Measurements from ENCODE around the gene SCAMP2.

SCAMP2 gene

DNA sequence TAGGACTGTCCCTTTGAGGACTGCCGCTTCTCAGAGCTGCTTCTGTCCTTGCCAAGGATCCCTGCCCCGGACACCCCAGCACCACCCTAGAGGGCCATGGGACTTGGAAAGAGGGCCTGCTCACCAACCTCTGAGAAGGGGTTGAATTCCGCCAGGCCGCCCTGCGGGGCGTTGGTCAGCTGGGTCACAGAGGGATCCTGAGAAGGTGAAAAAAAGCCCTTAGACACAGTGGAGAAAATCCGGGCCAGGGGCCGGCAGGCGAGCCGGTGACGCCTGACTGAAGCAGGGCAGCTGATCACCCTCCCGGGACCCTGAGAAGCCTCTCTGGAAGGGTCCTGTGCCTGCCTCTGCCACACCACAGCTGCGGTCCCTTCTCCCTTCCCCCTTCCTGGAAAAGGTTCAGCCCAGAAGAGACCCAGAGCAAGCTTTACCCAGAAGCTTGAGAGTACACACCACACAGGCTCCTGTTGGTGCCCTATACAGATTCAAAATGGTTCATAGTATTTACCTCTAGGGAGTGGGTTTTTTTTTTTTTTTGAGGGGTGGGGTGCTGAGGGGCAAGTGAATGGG lies 18.6 kb downstream of the SCAMP2 start:
- DNase-seq (ENCODE audit: extremely low spot score): no peak
- ChIA-PET POLR2A (interaction anchor here (1.2 to 1.4 kb wide), 2 partner anchors 10 to 12 kb away, joined by 3 to 4 read pairs; no protein-coding TSS in a partner anchor), CTCF (no interaction called here)
- no peak for TF ChIP-seq L3MBTL2 (conservative IDR thresholded peaks at IDR 0.05)
- no peak for TF ChIP-seq PKNOX1 (IDR thresholded peaks at IDR 0.05)
- no peak for TF ChIP-seq HDGF (IDR thresholded peaks at IDR 0.05; ENCODE audit: borderline replicate concordance)
- TF ChIP-seq LEF1 (IDR thresholded peaks at IDR 0.05; ENCODE audit: borderline replicate concordance): no peak

- no peak for TF ChIP-seq SP1 (IDR thresholded peaks at IDR 0.05)
- no peak for TF ChIP-seq ARNT (IDR thresholded peaks at IDR 0.05)
- no peak for TF ChIP-seq FOXA1 (IDR thresholded peaks at IDR 0.05)
- no peak for TF ChIP-seq FOXM1 (IDR thresholded peaks at IDR 0.05; ENCODE audit: borderline replicate concordance)
- no peak for TF ChIP-seq BHLHE40 (IDR thresholded peaks at IDR 0.05; ENCODE audit: borderline replicate concordance)
- TF ChIP-seq FOXK2 (IDR thresholded peaks at IDR 0.05): no peak
- TF ChIP-seq PKNOX1 (IDR thresholded peaks at IDR 0.05): no peak
- DNase-seq (ENCODE audit: extremely low spot score): no peak
- CTCF ChIA-PET: interaction anchor here (0.6 kb wide), 1 partner anchor 716 kb away, joined by 3 read pairs; no protein-coding TSS in a partner anchor
- POLR2A ChIA-PET: interaction anchor here (1.4 kb wide), 1 partner anchor 10 kb away, joined by 3 read pairs; no protein-coding TSS in a partner anchor
Measured at GRCh38 chr15:74851960-74852359, 21.2 kb downstream of the SCAMP2 start.

GRCh38 chr15:74850393-74850792 lies 22.8 kb downstream of the SCAMP2 start:
- TF ChIP-seq SUZ12 (IDR thresholded peaks at IDR 0.05): no peak
- no peak for TF ChIP-seq BHLHE40 (IDR thresholded peaks at IDR 0.05; ENCODE audit: borderline replicate concordance)
- no peak for TF ChIP-seq LEF1 (IDR thresholded peaks at IDR 0.05; ENCODE audit: borderline replicate concordance)
- TF ChIP-seq FOXA1 (IDR thresholded peaks at IDR 0.05): no peak
- TF ChIP-seq SP1 (IDR thresholded peaks at IDR 0.05): no peak
- TF ChIP-seq CTBP1 (IDR thresholded peaks at IDR 0.05; ENCODE audit: borderline replicate concordance): no peak
- TF ChIP-seq NFRKB (IDR thresholded peaks at IDR 0.05): no peak
- no peak for TF ChIP-seq ZNF384 (IDR thresholded peaks at IDR 0.05)
- TF ChIP-seq FOXK2 (IDR thresholded peaks at IDR 0.05): no peak
- TF ChIP-seq ARNT (IDR thresholded peaks at IDR 0.05): no peak
- no peak for TF ChIP-seq PKNOX1 (IDR thresholded peaks at IDR 0.05)
- no peak for TF ChIP-seq L3MBTL2 (conservative IDR thresholded peaks at IDR 0.05)
- no peak for TF ChIP-seq TARDBP (IDR thresholded peaks at IDR 0.05)
- TF ChIP-seq FOXM1 (IDR thresholded peaks at IDR 0.05; ENCODE audit: borderline replicate concordance): no peak
- no peak for TF ChIP-seq HDGF (IDR thresholded peaks at IDR 0.05; ENCODE audit: borderline replicate concordance)
- no peak for TF ChIP-seq ELF4 (IDR thresholded peaks at IDR 0.05)
- CTCF ChIA-PET: no interaction called here

GRCh38 chr15:74847432-74847831 lies 25.7 kb downstream of the SCAMP2 start:
- CTCF ChIA-PET: no interaction called here
- no peak for DNase-seq (ENCODE audit: extremely low spot score)
- POLR2A ChIA-PET: no interaction called here
- TF ChIP-seq LEF1 (IDR thresholded peaks at IDR 0.05; ENCODE audit: borderline replicate concordance): no peak
- TF ChIP-seq FOXK2 (IDR thresholded peaks at IDR 0.05): no peak
- TF ChIP-seq PKNOX1 (IDR thresholded peaks at IDR 0.05): no peak

More at GRCh38 chr15:74850393-74850792, 22.8 kb downstream of the SCAMP2 start:
- POLR2A ChIA-PET: no interaction called here
- no peak for DNase-seq (ENCODE audit: extremely low spot score)

GRCh38 chr15:74845581-74845980 lies 27.6 kb downstream of the SCAMP2 start:
- DNase-seq (ENCODE audit: extremely low spot score): no peak
- ChIA-PET POLR2A (interaction anchor here (1.6 to 3.5 kb wide), 2 partner anchors 44 to 50 kb away, joined by 4 to 17 read pairs; partner anchors contain the start of gene MPI), CTCF (no interaction called here)
- TF ChIP-seq FOXK2 (IDR thresholded peaks at IDR 0.05): no peak
- TF ChIP-seq NFRKB (IDR thresholded peaks at IDR 0.05): no peak
- no peak for TF ChIP-seq CTBP1 (IDR thresholded peaks at IDR 0.05; ENCODE audit: borderline replicate concordance)
- TF ChIP-seq ARNT (IDR thresholded peaks at IDR 0.05): no peak
- no peak for TF ChIP-seq L3MBTL2 (conservative IDR thresholded peaks at IDR 0.05)
- TF ChIP-seq LEF1 (IDR thresholded peaks at IDR 0.05; ENCODE audit: borderline replicate concordance): no peak

- ChIA-PET CTCF (no interaction called here), POLR2A (interaction anchor here (1.0 to 3.5 kb wide), 5 partner anchors 9 to 608 kb away, joined by 3 to 17 read pairs (median 4); partner anchors contain the start of genes FAM219B and MPI)
- DNase-seq (ENCODE audit: extremely low spot score): no peak
- TF ChIP-seq FOXK2 (IDR thresholded peaks at IDR 0.05) (no peak), SUZ12 (IDR thresholded peaks at IDR 0.05) (no peak), ARNT (IDR thresholded peaks at IDR 0.05) (no peak), TARDBP (IDR thresholded peaks at IDR 0.05) (no peak), LEF1 (IDR thresholded peaks at IDR 0.05; ENCODE audit: borderline replicate concordance) (no peak), FOXM1 (IDR thresholded peaks at IDR 0.05; ENCODE audit: borderline replicate concordance) (no peak), SP1 (IDR thresholded peaks at IDR 0.05) (no peak), CTBP1 (IDR thresholded peaks at IDR 0.05; ENCODE audit: borderline replicate concordance) (no peak), NFRKB (IDR thresholded peaks at IDR 0.05) (no peak), ELF4 (IDR thresholded peaks at IDR 0.05) (no peak), L3MBTL2 (conservative IDR thresholded peaks at IDR 0.05) (no peak), ZNF384 (IDR thresholded peaks at IDR 0.05) (no peak), PKNOX1 (IDR thresholded peaks at IDR 0.05) (no peak), BHLHE40 (IDR thresholded peaks at IDR 0.05; ENCODE audit: borderline replicate concordance) (no peak)
Measured at GRCh38 chr15:74845208-74845568, 28.0 kb downstream of the SCAMP2 start.

Data from HEK293T (cell line).